Activated CD4-positive, alpha-beta T cell treated with anti-CD3 and anti-CD28 coated beads, Interleukin-2, amount 50 U/mL, for 24 hours (primary cell): ENCODE measurements around the gene FIBIN.

Experiments used
- DNase-seq, 2 donors: peaks; one replicate each; pipeline ENCODE4 v3.0.0-alpha.2; 2020; ENCODE audit warnings: low read depth in 1 of 2, low spot score in 1 of 2

FIBIN gene

GRCh38 chr11:27020751-27021150 is 26.8 kb downstream of the FIBIN start:
- no peak for DNase-seq

GRCh38 chr11:27022659-27023251 is 28.8 kb downstream of the FIBIN start:
- no peak for DNase-seq

GRCh38 chr11:27024865-27025264 is 31.0 kb downstream of the FIBIN start:
- no peak for DNase-seq

GRCh38 chr11:27025312-27025955 is 31.5 kb downstream of the FIBIN start:
- DNase-seq, result no peak

GRCh38 chr11:27025957-27026733 is 32.2 kb downstream of the FIBIN start:
- no peak for DNase-seq

GRCh38 chr11:27028561-27028965 is 34.7 kb downstream of the FIBIN start:
- no peak for DNase-seq

- no peak for DNase-seq
These were observed 36.1 kb downstream of the FIBIN start for GRCh38 chr11:27029966-27030365.

GRCh38 chr11:27031754-27032153 is 37.8 kb downstream of the FIBIN start:
- no peak for DNase-seq

- no peak for DNase-seq
These were observed 46.0 kb downstream of the FIBIN start for GRCh38 chr11:27039873-27040272.

GRCh38 chr11:27040302-27041115 is 46.6 kb downstream of the FIBIN start, which contains the start of gene BBOX1:
Gene BBOX1 (plus strand): TSS chr11:27040815. CDS start chr11:27055431, 14,616 bp downstream.
- DNase-seq, result no peak

- DNase-seq, result no peak
These were observed 47.4 kb downstream of the FIBIN start for GRCh38 chr11:27041141-27041899.
